ENCODE results near the gene C2orf76.

- TF ChIP-seq CTCF (IDR thresholded peaks at IDR 0.05), result no peak
- no peak for TF ChIP-seq POLR2A (IDR thresholded peaks at IDR 0.05)
These were observed 65.2 kb downstream of the C2orf76 start for GRCh38 chr2:119301413-119301812.
